GM20431 (cell line): ENCODE results near the gene ZFTA.

Source experiments
- in situ Hi-C: fragments of 300-500 bp; cut with MseI, MboI; formaldehyde crosslinking; loops from one replicate; pipeline ENCODE4 v1.15.0; 2020; ENCODE audit warnings: low sequenced_read_pairs; ENCODE audit not compliant: unreplicated experiment

The ZFTA gene

GRCh38 chr11:63760487-63761079 lies 8.0 kb downstream of the ZFTA start:
- in situ Hi-C loops: no loop called here

DNA sequence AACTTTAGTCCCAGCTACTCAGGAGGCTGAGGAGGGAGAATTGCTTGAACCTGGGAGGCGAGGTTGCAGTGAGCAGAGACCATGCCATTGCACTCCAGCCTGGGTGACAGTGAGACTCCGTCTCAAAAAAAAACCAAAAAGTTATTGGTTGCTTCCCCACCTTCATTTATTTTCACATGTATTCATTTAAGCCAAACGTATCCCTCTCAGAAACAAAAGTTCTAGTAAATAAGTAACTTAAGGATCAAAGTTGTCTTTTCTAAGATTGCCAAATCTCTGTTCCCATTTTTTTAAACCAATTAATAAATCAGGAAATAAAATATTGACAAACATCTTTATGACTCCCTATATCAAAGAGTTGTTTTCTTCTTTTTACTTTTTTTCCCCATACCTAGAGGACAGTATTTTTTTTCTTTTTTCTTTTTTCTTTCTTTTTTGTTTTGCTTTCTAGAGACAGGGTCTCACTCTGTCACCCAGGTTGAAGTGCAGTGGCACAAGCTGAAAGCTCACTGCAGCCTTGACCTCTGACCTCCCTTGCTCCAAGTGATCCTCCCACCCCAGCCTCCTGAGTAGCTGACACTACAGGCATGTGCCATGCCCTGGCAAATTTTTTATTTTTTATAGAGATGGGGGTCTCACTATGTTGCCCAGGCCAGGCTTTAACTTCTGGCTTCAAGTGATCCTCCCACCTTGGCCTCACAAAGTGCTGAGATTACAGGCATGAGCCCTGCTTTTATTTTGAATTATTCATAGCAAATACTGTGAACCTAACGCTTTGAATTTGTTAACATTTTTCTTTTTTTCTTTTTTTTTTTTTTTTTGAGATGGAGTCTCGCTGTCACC lies 11.4 kb downstream of the ZFTA start:
- in situ Hi-C loops: no loop called here

DNA sequence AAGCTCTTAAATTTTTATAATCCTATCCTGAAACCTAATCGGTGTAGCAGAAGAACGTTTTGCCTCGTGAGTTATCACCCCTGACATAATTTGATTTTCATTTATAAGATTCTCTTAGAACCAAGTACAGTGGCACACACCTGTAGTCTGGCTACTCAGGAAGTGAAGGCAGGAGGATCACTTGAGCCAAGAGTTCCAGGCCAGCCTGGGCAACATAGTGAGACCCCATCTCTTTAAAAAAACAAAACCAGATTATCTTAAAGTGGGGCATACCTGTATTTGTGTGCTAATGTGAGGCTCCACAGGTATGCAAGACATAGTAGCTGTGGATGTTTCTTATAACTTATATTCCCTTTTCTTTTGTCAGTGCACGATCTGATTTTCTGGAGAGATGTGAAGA lies 19.0 kb downstream of the ZFTA start:
- in situ Hi-C loops: no loop called here

GRCh38 chr11:63747011-63747410 lies 21.6 kb downstream of the ZFTA start:
- in situ Hi-C loops: no loop called here

DNA sequence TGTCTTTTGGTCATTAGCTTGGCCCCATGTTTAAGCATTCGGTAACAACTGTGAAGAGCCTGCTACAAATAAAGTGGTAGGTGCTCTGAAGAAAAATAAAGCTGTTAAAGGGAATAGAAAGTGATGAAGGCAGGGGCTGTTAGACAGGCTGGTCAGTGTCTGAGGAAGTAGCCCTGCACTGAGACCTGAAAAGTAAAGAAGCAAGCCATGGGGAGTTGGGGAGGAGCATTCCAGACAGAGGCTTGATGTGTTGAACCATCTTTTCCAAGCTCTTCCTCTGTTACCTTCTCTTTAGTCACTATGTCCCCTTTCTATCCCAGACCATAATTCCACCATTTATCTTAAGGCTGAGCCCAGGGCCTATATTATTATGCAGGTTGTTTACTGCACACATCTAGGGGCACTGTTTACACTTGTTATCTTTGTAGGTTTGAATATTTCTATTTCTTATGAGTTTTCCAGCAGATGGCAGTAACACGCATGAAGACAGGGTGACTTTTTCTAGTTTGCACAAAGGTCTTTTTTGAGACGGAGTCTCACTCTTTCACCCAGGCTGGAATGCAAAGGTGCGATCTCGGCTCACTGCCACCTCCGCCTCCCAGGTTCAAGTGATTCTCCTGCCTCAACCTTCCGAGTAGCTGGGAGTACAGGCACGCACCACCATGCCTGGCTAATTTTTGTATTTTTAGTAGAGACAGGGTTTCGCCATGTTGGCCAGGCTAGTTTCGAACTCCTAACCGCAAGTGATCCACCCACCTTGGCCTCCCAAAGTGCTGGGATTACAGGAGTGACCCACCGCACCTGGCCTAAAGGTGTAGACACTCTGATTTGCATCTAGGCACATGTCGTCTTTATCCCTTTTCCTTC lies 23.0 kb downstream of the ZFTA start:
- in situ Hi-C loops: no loop called here

DNA sequence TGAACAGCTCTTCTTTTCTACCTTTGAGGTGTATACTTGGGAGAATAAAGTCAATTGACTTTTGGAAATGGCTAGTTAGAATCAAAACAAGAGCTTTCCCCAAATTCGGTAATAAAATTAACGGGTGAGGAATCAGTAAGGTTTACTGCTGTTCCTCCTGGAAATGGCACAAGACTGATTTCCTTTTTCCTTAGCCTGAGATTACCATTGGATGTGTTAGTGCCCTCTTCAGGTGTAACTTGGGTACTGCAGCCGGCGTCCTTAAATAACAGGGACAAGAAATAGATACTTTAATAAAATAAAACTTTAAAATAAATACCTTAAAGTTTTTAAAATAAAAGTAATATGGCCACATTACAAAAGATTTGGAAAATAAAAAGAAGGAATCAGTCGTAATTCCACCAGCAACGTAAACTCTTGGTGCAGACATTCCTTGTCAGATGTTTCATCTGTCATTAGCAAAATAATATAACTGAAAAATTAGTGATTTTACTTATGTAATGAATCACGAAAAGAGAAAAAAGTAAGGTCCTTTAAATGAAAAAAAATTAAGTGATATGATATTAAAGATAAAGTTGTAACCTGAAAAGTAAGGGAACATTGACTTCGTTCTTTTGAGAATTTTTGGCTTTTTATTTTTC lies 29.7 kb downstream of the ZFTA start:
- in situ Hi-C loops: no loop called here

- in situ Hi-C loops: no loop called here
Measured at GRCh38 chr11:63737718-63738117, 30.9 kb downstream of the ZFTA start.

DNA sequence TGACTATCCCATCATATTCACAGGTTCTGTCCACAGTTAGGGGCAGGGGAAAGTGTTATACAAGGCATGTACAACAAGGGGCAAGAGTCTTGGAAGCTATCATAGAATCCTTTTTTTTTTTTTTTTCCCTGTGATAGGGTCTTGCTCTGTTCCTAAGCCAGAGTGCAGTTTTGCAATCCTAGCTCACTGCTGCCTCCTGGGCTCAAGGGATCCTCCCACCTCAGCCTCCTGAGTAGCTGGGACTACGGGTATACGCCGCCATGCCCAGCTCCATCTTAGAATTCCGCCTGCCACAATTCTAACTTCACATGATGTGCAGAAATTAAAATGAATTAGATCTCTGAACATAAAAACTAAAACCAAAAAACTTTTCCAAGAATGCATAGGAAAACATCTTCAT lies 31.7 kb downstream of the ZFTA start:
- in situ Hi-C loops: no loop called here

DNA sequence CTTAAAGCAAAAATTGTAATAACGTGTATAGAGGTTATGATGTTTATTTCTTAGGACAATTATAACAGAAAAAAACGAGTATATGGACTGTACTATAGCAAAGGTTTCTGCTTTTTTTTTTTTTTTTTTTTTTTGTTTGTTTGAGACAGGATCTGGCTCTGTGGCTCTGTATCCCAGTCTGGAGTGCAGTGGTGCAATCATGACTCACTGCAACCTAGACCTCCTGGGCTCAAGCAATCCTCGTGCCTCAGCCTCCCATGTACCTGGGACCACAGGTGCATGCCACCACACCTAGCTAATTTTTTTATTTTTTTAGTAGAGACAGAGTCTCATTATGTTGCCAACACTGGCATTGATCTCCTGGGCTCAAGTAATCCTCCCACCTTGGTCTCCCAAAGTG lies 39.2 kb downstream of the ZFTA start:
- in situ Hi-C loops: no loop called here

DNA sequence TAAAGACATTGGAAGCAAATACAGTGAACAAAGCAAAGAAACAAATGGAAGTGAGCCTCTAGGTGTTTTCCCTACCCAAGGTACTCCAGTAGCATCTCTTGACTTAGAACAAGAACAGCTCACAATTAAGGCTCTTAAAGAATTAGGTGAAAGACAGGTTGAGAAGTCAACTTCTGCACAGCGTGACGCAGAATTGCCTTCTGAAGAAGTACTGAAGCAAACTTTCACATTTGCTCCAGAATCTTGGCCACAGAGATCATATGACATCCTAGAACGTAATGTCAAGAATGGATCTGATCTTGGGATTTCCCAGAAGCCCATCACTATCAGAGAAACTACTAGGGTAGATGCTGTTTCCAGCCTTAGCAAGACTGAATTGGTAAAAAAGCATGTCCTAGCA lies 48.0 kb downstream of the ZFTA start:
- in situ Hi-C loops: no loop called here

GRCh38 chr11:63719987-63720386 lies 48.6 kb downstream of the ZFTA start:
- in situ Hi-C loops: no loop called here

GRCh38 chr11:63719001-63719400 lies 49.6 kb downstream of the ZFTA start:
- in situ Hi-C loops: no loop called here
